ENCODE data around the gene KIRREL1.

Gene KIRREL1

DNA sequence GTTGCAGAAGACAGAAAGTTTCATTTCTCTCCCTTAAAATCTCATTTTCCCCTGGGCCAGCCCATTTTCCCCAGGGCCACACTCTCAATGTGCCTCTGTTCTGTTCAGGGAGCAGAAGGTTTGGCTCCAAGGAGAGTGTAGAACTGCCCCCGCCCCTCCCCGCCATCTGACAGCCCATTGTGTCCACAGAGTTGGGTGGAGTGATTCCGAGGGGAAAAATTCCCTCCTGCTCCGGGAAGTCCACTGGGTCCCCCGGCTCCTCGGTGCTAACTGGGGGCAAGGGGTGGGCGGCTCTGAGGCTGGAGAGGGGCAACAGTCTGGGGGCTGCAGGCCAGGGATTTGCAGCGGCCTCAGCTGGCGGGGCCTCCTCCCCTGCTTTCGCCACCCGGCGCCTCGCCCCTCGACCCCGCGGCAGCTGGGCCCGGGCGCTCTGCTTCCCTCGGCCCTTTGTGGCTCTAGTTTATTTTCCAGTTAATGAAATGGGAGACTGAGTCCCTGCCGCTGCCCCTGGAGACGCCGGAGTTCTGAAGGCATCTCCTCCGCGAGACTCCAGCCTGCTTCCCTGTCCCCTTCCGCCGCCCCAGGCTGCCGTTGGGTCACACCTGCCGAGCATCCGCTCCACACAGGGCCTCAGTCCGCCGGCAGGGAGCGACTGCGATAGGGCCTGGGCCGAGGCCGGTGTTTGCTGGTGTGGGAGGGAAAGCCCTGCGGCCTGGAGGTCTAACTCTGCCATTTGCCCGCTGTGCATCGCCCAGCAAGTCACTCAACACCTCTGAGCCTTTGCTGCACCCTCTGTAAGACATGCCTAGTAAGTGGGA is 14.7 kb upstream of the KIRREL1 start:
- no peaks in the 10 kb centered on the region for H3K36me3 ChIP-seq (ENCODE audit: control insufficient read depth, insufficient read depth, low read length)
- peak overlapping the region; percentile 28 for H3K4me3 ChIP-seq (ENCODE audit: low read length)
- peaks cover 3% of the 10 kb centered on the region for H3K27me3 ChIP-seq (ENCODE audit: control insufficient read depth, insufficient read depth, low read length)
- H3K9ac ChIP-seq (ENCODE audit: low read length) = no peak overlapping the region
- no peak overlapping the region for H3K27ac ChIP-seq (ENCODE audit: low read depth, low read length)
- no peaks in the 10 kb centered on the region for H3K4me1 ChIP-seq (ENCODE audit: control insufficient read depth, insufficient read depth, low read length)

DNA sequence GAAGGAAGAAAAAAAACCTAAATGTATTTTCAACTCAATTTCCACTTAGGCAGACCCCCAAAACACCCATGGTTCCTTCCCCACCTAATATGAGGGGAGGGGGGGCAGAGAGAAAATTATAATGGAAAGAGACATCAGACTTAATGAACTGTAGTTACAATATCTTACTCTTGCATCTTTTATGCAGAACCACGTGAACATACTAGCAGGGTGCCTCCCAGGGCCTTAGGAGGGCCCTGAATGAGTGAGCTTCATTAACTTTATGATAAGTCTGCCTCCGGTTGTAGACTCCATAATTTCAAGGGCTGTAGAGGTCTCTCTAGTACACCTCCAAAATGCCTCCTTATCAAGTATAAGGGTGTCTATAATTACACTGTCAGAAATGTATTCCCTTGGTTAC is 11.3 kb upstream of the KIRREL1 start:
- Histone ChIP-seq H3K4me3 (ENCODE audit: low read length) (no peak overlapping the region), H3K27ac (ENCODE audit: low read depth, low read length) (no peak overlapping the region), H3K36me3 (ENCODE audit: control insufficient read depth, insufficient read depth, low read length) (no peaks in the 10 kb centered on the region), H3K9ac (ENCODE audit: low read length) (no peak overlapping the region), H3K4me1 (ENCODE audit: control insufficient read depth, insufficient read depth, low read length) (peaks cover 2% of the 10 kb centered on the region), H3K27me3 (ENCODE audit: control insufficient read depth, insufficient read depth, low read length) (peaks cover 3% of the 10 kb centered on the region)

DNA sequence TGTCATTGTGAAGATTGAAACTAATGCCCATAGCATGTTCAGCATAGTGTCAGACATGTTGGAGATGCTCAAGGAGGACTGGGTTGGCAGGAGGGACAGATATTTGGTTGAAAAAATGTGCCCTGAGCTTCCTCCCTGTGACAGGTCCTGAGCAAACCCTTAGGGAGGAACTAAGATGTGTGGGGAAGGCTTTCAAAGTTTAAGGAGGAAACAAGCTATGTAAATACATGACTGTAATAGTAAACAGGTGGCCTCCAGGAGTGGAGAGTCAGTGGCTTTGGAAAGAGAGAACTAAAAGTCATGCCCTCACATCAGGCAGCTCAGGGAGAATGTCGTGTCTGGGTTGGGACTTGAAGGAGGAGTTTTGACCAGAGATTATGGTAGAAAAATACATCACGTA is 9.7 kb upstream of the KIRREL1 start:
- no peak overlapping the region for H3K9ac ChIP-seq (ENCODE audit: low read length)
- H3K4me3 ChIP-seq (ENCODE audit: low read length) = no peak overlapping the region

DNA sequence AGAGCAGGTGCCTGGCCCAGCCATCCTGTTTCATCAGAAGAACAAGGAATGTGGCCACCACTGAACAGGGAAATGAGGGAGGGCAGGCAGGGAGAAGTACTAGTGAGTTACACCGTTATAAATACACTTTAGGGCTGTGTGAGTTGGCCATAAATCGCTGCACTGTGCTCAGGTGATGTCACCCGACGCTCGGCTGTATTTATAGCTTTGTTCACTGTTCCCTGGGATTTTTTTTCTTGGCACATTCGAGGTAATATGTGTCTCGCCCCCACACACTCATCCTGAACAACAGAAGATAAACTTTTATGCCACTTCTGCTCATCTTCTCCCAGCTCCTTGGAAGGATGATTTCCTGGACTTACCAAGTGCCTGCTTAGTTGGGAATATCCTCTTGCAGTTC is 9.0 kb upstream of the KIRREL1 start:
- peaks cover 2% of the 10 kb centered on the region for H3K4me1 ChIP-seq (ENCODE audit: control insufficient read depth, insufficient read depth, low read length)
- no peak overlapping the region for H3K9ac ChIP-seq (ENCODE audit: low read length)
- no peaks in the 10 kb centered on the region for H3K27me3 ChIP-seq (ENCODE audit: control insufficient read depth, insufficient read depth, low read length)
- H3K4me3 ChIP-seq (ENCODE audit: low read length) = no peak overlapping the region
- no peaks in the 10 kb centered on the region for H3K36me3 ChIP-seq (ENCODE audit: control insufficient read depth, insufficient read depth, low read length)
- H3K27ac ChIP-seq (ENCODE audit: low read depth, low read length) = no peak overlapping the region

More for the DNA sequence above, 9.7 kb upstream of the KIRREL1 start:
- Histone ChIP-seq H3K36me3 (ENCODE audit: control insufficient read depth, insufficient read depth, low read length) (no peaks in the 10 kb centered on the region), H3K4me1 (ENCODE audit: control insufficient read depth, insufficient read depth, low read length) (peaks cover 2% of the 10 kb centered on the region), H3K27ac (ENCODE audit: low read depth, low read length) (no peak overlapping the region), H3K27me3 (ENCODE audit: control insufficient read depth, insufficient read depth, low read length) (peaks cover 3% of the 10 kb centered on the region)

DNA sequence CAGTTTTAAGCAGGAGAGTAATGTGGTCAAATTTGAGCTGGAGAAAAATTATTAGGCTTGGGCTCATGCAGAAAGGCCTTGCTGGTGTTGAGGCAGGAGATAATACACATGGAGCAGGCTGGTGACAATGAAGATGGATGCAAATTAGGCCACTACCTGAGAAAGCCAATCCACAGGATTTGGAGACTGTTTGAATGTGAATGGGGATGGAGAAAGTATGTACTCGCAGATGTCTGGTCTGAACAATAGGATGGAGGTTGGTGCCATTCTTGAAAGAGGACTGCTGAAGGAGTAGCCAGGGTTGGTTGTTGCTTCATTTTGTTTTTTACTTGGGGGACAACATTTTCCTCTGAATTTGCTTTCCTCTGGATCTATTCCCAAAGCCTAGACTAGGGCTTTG is 8.0 kb upstream of the KIRREL1 start:
- H3K9ac ChIP-seq (ENCODE audit: low read length) = no peak overlapping the region
- H3K36me3 ChIP-seq (ENCODE audit: control insufficient read depth, insufficient read depth, low read length) = no peaks in the 10 kb centered on the region

DNA sequence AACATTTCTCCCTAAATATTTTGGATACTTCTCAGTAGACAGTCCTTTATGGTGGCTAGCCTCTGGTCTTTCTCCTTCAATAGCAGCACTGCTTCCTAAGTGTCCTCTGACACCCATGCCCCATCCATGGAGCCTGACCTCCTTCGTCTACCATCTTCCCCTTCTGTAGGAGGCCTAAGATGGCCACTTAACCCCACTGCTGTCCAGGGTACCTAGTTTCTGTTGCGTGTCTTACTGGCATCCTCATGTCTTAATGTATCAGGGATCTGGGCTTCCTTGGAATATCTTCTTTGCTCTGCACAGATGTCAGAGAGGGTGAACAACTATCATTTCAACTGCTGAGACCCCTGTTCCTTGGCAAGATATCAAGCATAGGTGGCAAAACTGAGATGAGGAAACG is 5.4 kb upstream of the KIRREL1 start:
- H3K9ac ChIP-seq (ENCODE audit: low read length) = no peak overlapping the region
- no peaks in the 10 kb centered on the region for H3K27me3 ChIP-seq (ENCODE audit: control insufficient read depth, insufficient read depth, low read length)
- H3K27ac ChIP-seq (ENCODE audit: low read depth, low read length) = no peak overlapping the region
- H3K36me3 ChIP-seq (ENCODE audit: control insufficient read depth, insufficient read depth, low read length) = no peaks in the 10 kb centered on the region
- H3K4me1 ChIP-seq (ENCODE audit: control insufficient read depth, insufficient read depth, low read length) = peaks cover 9% of the 10 kb centered on the region
- no peak overlapping the region for H3K4me3 ChIP-seq (ENCODE audit: low read length)

More for the DNA sequence above, 8.0 kb upstream of the KIRREL1 start:
- no peaks in the 10 kb centered on the region for H3K27me3 ChIP-seq (ENCODE audit: control insufficient read depth, insufficient read depth, low read length)
- H3K27ac ChIP-seq (ENCODE audit: low read depth, low read length) = no peak overlapping the region
- H3K4me1 ChIP-seq (ENCODE audit: control insufficient read depth, insufficient read depth, low read length) = peaks cover 2% of the 10 kb centered on the region
- H3K4me3 ChIP-seq (ENCODE audit: low read length) = no peak overlapping the region

DNA sequence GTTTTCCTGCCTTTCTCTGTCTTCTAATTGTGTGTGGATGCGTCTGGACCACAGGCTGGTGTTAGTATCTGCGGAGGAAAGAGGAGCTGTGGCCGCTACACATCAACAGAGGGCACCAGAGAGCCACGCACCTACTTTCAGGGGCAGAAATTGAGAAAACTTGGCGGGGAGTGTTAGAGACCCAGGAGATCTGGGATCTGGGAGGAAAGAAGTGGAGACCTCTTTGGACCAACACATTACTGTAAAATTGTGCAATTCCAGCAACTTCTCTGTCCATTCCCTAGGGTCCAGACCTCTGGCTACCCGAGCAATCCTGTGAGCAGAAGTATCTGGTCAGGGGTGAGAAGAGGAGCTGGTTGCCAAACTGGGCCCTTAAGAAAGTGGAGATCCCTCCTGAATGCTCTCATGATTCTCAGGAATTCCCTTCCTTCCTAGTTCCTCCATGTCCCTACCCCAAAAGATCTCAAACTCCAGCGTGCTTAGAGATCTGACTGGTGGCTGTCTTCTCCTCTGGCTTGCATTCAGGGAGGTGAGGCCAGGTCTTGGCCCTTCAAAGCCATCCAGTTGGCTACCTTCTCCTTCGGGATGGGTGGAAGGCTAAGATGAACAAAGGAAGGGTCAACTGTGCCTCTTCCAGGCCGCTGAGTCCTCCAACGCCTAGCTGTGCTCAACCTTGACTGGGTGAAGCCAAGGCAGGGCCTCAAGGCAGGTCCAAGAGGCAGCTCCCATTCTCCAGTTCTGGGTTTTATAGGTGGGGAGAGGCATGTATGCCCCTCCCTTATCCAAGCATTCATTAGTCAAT is 1.2 kb upstream of the KIRREL1 start:
- Histone ChIP-seq H3K27ac (ENCODE audit: low read depth, low read length) (peak overlapping the region; percentile 87), H3K36me3 (ENCODE audit: control insufficient read depth, insufficient read depth, low read length) (no peaks in the 10 kb centered on the region), H3K27me3 (ENCODE audit: control insufficient read depth, insufficient read depth, low read length) (no peaks in the 10 kb centered on the region), H3K4me1 (ENCODE audit: control insufficient read depth, insufficient read depth, low read length) (peaks cover 20% of the 10 kb centered on the region), H3K4me3 (ENCODE audit: low read length) (no peak overlapping the region), H3K9ac (ENCODE audit: low read length) (no peak overlapping the region)

DNA sequence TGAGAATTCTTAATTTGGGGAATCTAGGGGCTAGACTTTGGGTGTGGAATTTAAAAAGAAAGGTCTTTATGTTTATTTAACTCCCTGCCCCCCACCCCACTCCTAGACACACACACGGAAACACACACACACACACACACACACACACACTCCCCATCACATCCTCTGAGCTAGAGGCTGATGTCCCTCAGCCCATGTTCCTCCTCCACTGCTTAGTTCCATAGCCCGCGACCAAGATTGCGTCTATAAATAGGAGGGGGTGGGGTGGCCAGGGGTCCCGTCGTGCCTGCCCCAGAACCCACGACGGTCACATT is 655 bp upstream of the KIRREL1 start:
- Histone ChIP-seq H3K9ac (ENCODE audit: low read length) (no peak overlapping the region), H3K27me3 (ENCODE audit: control insufficient read depth, insufficient read depth, low read length) (no peaks in the 10 kb centered on the region), H3K4me1 (ENCODE audit: control insufficient read depth, insufficient read depth, low read length) (peaks cover 20% of the 10 kb centered on the region), H3K27ac (ENCODE audit: low read depth, low read length) (peak overlapping the region; percentile 87), H3K4me3 (ENCODE audit: low read length) (peak overlapping the region; percentile 72), H3K36me3 (ENCODE audit: control insufficient read depth, insufficient read depth, low read length) (no peaks in the 10 kb centered on the region)

DNA sequence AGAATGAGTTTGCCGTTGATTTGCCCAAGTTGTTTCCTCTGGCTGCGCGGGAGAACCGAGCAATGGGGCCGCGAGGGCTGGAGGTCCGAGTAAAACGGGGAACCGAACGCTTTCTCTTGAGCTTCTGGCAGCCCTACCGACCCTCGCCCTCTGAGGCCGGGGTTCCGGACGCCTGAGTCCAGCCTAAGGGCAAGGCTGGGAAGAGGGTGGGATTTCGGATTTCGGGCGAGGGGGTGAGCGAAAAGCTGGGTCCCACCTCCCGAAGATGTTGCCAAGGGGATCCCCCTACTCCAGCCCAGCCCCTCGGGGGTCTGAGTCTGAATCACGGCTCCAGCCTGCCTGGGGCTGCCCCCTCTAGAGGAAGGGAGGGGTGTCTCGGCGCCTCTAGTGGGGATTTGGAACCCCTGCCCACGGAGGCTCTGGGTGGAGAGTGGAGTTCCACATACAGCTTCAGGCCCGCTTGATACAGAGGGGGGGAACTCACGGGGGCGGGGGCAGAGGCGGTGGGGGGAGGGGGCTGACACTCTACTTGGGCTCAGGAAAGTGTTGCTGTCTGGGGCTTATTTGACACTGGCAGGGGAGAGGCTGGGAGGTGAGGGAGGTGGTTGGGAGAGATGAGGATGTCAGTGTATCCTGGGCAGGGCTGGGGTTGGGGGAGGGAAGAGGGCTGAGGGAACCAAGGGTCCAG is 617 bp downstream of the KIRREL1 start:
- no peaks in the 10 kb centered on the region for H3K36me3 ChIP-seq (ENCODE audit: control insufficient read depth, insufficient read depth, low read length)
- peak overlapping the region; percentile 72 for H3K4me3 ChIP-seq (ENCODE audit: low read length)
- H3K27me3 ChIP-seq (ENCODE audit: control insufficient read depth, insufficient read depth, low read length) = no peaks in the 10 kb centered on the region
- H3K4me1 ChIP-seq (ENCODE audit: control insufficient read depth, insufficient read depth, low read length) = peaks cover 20% of the 10 kb centered on the region
- peak overlapping the region; percentile 25 for H3K9ac ChIP-seq (ENCODE audit: low read length)
- H3K27ac ChIP-seq (ENCODE audit: low read depth, low read length) = peak overlapping the region; percentile 87

DNA sequence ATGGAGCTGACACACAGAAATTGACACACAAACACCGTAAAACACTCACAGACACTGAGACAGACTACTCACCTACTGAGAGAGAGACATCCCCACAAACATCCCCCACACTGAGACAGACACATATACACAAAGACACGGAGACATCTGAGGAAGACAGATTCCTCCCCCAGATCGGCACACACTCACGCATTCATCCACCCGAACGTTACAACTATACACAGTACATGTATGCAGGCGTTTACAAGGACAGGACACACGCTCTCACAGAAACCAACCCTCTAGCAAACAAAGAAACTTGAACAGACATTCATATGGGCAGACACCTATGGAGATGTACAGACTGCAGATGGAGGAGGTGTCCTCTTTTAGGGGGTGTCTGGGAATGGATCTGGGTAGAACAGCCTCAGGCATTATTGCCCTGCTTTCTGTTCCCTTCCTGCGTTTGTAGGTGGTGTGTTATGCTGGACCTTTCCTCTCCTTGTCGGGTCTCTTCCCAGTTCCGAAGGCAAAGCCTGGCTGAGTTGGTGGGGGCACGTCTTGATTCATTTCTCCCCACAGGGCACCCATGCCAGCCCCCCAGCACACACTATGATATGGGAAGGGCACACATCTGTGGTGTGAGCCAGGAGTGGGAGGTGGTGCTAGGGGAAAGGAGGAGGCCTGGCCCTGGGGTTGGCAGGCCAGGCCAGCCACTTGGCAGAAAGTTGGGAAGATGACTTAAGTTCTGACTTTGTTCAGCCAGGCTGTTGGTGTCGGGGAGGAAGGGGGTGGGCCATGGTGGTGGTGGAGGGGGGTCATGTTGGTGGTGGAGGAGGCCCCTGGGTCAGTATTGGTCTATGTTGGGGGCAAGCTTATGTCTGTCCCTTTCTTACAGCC is 1.5 kb downstream of the KIRREL1 start:
- Histone ChIP-seq H3K27ac (ENCODE audit: low read depth, low read length) (peak overlapping the region; percentile 87), H3K9ac (ENCODE audit: low read length) (peak overlapping the region; percentile 25), H3K4me1 (ENCODE audit: control insufficient read depth, insufficient read depth, low read length) (peaks cover 24% of the 10 kb centered on the region), H3K27me3 (ENCODE audit: control insufficient read depth, insufficient read depth, low read length) (no peaks in the 10 kb centered on the region), H3K4me3 (ENCODE audit: low read length) (peak overlapping the region; percentile 72), H3K36me3 (ENCODE audit: control insufficient read depth, insufficient read depth, low read length) (no peaks in the 10 kb centered on the region)

DNA sequence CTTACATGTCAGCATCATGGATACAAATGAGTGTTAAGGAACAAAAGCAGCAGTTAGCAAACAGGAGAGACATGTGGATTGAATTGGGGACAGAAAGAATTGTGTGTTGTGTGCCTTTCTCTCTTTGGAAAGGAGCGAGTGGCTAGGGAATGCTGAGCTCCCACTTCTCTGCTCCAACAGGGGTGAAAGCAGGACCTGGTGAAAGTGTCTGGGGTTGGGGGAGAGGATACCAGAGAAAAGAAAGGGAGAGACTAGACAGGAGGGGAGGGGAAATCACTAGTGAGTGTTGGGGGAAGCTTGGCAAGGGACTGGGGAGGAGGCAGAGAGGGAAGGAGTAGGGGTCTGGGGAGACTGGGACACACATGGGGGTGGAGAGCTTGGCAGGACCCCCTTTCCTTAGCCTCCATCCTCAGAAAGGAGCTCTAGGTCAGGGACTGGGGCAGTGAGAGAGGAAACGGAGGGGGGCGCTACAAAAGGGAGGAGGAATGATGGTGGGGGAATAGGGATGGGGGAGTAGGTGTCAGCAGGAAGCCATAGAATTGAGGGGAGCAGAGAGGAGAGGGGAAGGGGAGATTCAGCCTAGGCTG is 2.2 kb downstream of the KIRREL1 start:
- Histone ChIP-seq H3K4me3 (ENCODE audit: low read length) (peak overlapping the region; percentile 72), H3K36me3 (ENCODE audit: control insufficient read depth, insufficient read depth, low read length) (no peaks in the 10 kb centered on the region), H3K27ac (ENCODE audit: low read depth, low read length) (peak overlapping the region; percentile 87), H3K27me3 (ENCODE audit: control insufficient read depth, insufficient read depth, low read length) (no peaks in the 10 kb centered on the region), H3K9ac (ENCODE audit: low read length) (peak overlapping the region; percentile 25), H3K4me1 (ENCODE audit: control insufficient read depth, insufficient read depth, low read length) (peaks cover 24% of the 10 kb centered on the region)
